PFSK-1 (cell line): ENCODE measurements around the gene CRTAC1. TPM values are rescaled to one million over a fixed set of nuclear protein-coding genes. Genes with fewer than 3 reads are reported as not detected.

ENCODE experiments used
- FOXP2 ChIP-seq: optimal IDR thresholded peaks from 2 replicates; pipeline ENCODE3; 2011; ENCODE audit warnings: borderline replicate concordance, control low read depth, inconsistent platforms; ENCODE audit not compliant: insufficient read depth; ENCODE audit errors: extremely low read length, extremely low read depth
- POLR2AphosphoS5 ChIP-seq: IDR thresholded peaks from 2 replicates; pipeline ENCODE4 v1.6.1; 2012; ENCODE audit warnings: low read depth, mild to moderate bottlenecking, control low read depth, low read length, moderate library complexity
- SIN3A ChIP-seq: IDR thresholded peaks from 2 replicates; pipeline ENCODE4 v1.6.1; 2012; ENCODE audit warnings: mild to moderate bottlenecking, low read length, moderate library complexity, borderline replicate concordance; ENCODE audit not compliant: insufficient read depth
- TAF1 ChIP-seq: IDR thresholded peaks from 2 replicates; pipeline ENCODE4 v1.6.1; 2012; ENCODE audit warnings: low read length, control low read depth, borderline replicate concordance; ENCODE audit not compliant: insufficient read depth
- polyA plus RNA-seq: library from polyadenylated mRNA; unstranded; fragments of >200 nt; gene quantifications from one replicate; pipeline ENCODE4 v1.2.1, GENCODE V29; 2012; ENCODE audit warnings: low read depth, missing spikeins; ENCODE audit not compliant: insufficient read length
- TF ChIP-seq, protein P1 (sequence below), 2 experiments: IDR thresholded peaks; 2 replicates each; pipeline versions ENCODE4 v1.6.1 to v1.8.0; 2011 to 2012; ENCODE audit warnings: low read depth in 2 of 2, low read length in 2 of 2, control low read depth in 1 of 2, inconsistent platforms in 1 of 2, mild to moderate bottlenecking in 1 of 2, moderate library complexity in 1 of 2; ENCODE audit not compliant: insufficient read depth in 1 of 2

CRTAC1 gene, protein sequence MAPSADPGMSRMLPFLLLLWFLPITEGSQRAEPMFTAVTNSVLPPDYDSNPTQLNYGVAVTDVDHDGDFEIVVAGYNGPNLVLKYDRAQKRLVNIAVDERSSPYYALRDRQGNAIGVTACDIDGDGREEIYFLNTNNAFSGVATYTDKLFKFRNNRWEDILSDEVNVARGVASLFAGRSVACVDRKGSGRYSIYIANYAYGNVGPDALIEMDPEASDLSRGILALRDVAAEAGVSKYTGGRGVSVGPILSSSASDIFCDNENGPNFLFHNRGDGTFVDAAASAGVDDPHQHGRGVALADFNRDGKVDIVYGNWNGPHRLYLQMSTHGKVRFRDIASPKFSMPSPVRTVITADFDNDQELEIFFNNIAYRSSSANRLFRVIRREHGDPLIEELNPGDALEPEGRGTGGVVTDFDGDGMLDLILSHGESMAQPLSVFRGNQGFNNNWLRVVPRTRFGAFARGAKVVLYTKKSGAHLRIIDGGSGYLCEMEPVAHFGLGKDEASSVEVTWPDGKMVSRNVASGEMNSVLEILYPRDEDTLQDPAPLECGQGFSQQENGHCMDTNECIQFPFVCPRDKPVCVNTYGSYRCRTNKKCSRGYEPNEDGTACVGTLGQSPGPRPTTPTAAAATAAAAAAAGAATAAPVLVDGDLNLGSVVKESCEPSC
- 1.6 TPM for polyA plus RNA-seq

DNA sequence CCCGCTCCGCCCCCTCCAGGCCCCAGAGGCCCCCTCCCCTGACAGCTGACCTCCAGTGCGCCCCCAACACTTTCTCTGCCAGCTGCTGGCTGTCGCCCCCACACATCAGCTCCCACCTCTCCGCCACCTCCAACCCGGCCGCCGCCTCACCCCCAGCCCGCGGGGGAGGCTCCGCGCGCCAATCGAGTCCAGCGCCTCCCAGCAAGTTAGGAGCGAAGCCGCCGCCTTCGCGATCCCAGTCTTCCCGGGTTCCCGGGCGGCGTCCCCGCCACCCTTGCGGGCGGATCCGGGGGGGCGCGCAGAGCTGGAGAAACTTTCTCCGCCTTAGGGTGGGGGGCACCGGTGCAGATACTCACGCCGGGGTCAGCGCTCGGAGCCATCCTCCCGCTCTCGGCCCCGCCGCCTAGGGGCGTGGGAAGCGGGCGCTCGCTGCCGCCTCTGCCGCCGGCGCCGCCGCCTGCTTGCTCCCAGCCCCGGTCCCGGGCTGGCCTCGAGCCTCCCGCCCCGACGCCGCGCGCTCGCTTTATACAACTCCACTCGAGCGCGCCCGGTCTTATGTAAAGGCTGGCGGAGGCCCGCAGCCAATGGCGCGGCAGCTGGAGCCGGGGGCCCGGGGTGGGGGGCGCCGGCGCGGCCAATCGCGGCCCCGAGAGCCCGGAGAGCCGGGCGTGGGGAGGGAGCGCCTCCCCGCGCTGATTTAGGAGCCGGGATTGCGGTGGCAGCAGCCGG is at the start of gene CRTAC1:
CRTAC1 (minus strand) TSS at position 529 of the 729 bp plus-strand sequence; CDS start at position 380, 149 bp downstream.
- TF ChIP-seq, protein P1, sequence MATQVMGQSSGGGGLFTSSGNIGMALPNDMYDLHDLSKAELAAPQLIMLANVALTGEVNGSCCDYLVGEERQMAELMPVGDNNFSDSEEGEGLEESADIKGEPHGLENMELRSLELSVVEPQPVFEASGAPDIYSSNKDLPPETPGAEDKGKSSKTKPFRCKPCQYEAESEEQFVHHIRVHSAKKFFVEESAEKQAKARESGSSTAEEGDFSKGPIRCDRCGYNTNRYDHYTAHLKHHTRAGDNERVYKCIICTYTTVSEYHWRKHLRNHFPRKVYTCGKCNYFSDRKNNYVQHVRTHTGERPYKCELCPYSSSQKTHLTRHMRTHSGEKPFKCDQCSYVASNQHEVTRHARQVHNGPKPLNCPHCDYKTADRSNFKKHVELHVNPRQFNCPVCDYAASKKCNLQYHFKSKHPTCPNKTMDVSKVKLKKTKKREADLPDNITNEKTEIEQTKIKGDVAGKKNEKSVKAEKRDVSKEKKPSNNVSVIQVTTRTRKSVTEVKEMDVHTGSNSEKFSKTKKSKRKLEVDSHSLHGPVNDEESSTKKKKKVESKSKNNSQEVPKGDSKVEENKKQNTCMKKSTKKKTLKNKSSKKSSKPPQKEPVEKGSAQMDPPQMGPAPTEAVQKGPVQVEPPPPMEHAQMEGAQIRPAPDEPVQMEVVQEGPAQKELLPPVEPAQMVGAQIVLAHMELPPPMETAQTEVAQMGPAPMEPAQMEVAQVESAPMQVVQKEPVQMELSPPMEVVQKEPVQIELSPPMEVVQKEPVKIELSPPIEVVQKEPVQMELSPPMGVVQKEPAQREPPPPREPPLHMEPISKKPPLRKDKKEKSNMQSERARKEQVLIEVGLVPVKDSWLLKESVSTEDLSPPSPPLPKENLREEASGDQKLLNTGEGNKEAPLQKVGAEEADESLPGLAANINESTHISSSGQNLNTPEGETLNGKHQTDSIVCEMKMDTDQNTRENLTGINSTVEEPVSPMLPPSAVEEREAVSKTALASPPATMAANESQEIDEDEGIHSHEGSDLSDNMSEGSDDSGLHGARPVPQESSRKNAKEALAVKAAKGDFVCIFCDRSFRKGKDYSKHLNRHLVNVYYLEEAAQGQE (IDR thresholded peaks at IDR 0.05; ENCODE audit: insufficient read depth in 1 of 2, low read depth in 2 of 2, low read length in 2 of 2) = no peak
- TF ChIP-seq POLR2AphosphoS5 = no peak
- no peak for TF ChIP-seq TAF1
- no peak for TF ChIP-seq SIN3A
- TF ChIP-seq FOXP2 = no peak

DNA sequence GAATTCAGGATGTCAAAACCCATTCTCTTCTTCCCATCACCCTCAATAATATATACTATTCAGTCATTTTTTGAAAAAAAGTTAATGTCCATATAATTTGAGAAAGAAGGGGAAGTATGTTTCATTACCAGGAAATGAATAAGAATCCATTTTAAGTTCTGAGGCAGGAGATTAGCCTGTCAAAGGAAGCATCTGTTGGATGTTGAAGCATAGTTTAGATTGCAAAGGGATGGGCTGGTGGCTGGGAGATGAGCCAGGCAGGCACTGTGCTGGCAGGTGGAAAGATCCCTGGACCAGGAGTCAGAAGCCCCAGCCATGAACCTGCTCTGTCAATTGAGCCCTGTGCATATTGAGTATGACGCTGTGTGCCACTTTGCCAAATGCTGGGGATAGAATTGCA is 48.4 kb upstream of the CRTAC1 start:
- TF ChIP-seq POLR2AphosphoS5 (no peak), TAF1 (no peak), SIN3A (no peak), FOXP2 (no peak)
- TF ChIP-seq, protein P1 (IDR thresholded peaks at IDR 0.05; ENCODE audit: insufficient read depth in 1 of 2, low read depth in 2 of 2, low read length in 2 of 2) = no peak

DNA sequence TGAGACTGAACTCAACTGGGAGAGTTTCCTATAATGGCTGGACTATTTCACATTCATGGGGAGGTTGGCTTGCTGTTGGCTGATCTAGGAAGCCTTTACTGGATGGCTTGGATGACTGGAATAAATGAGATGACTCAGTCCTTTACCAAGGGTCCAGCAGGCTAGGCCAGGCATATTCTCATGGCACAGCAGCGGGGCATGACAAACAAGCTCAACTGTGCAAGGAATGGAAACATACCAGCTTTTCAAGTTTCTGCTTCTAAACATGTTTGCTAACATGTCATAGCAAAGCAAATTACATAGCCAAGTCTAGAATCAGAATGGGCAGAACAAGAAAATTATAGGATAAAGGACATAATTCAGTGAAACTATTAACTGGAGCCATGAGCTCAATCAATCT is 46.8 kb upstream of the CRTAC1 start:
- TF ChIP-seq, protein P1 (IDR thresholded peaks at IDR 0.05; ENCODE audit: insufficient read depth in 1 of 2, low read depth in 2 of 2, low read length in 2 of 2) = no peak
- TF ChIP-seq TAF1 (no peak), FOXP2 (no peak), POLR2AphosphoS5 (no peak), SIN3A (no peak)

DNA sequence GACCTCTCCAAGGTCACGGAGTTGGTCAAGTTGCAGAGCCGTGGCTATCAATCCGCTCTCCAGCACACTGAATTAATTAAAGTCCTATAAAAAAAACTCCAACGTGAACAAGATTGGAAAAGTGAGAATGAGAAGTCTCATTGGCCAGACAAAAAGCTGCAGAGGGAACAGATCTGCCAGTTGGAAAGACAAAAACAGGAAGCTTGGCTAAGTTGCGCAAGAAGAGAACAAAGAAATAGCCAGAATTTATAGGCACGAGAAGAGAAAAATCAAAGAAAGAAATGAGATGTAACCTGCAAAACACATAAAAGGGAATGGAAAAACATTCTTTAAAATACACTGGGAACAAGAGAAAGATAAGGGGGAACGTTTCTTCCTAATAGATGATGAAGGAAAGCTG is 45.7 kb upstream of the CRTAC1 start:
- TF ChIP-seq SIN3A = no peak
- TF ChIP-seq, protein P1 (IDR thresholded peaks at IDR 0.05; ENCODE audit: insufficient read depth in 1 of 2, low read depth in 2 of 2, low read length in 2 of 2) = no peak
- no peak for TF ChIP-seq TAF1
- TF ChIP-seq POLR2AphosphoS5 = no peak
- TF ChIP-seq FOXP2 = no peak
